Measurements from ENCODE around the gene TPSAB1.

TPSAB1 gene

DNA sequence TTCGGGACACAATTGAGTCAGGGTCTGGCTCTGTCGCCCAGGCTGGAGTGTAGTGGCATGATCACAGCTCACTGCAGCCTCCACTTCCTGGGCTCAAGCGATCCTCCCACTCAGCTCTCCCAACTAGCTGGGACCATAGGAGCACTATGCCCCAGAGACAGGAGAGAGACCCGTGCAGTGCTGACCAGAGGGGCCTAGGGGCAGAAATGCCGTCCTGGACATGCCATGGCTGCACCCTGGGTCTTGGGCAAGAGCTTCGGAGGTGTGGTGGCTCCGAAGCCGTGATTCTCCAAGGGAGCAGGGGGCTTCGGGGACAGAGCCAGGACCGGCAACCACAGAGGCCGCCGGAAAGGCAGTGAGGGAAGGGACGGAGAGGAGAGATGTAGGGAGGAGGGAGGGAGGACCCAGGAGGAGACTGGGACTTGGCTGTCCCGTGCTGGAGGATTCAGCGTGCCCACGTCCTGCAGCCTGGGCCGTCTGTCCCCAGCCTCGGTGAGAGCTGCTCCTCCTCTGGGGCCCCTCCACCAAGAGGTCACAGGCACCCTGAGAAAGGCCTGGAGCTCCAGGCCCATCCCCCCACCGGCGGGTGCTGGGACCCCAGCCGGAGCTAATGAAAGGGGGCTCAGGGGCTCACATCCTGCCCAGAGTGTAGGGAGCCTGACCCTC, 37.2 kb downstream of the TPSAB1 start:
- TF ChIP-seq, protein P1, sequence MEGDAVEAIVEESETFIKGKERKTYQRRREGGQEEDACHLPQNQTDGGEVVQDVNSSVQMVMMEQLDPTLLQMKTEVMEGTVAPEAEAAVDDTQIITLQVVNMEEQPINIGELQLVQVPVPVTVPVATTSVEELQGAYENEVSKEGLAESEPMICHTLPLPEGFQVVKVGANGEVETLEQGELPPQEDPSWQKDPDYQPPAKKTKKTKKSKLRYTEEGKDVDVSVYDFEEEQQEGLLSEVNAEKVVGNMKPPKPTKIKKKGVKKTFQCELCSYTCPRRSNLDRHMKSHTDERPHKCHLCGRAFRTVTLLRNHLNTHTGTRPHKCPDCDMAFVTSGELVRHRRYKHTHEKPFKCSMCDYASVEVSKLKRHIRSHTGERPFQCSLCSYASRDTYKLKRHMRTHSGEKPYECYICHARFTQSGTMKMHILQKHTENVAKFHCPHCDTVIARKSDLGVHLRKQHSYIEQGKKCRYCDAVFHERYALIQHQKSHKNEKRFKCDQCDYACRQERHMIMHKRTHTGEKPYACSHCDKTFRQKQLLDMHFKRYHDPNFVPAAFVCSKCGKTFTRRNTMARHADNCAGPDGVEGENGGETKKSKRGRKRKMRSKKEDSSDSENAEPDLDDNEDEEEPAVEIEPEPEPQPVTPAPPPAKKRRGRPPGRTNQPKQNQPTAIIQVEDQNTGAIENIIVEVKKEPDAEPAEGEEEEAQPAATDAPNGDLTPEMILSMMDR (IDR thresholded peaks at IDR 0.05; ENCODE audit: insufficient read depth, low read depth, low read length, missing control alignments), result no peak
- H3K4me3 ChIP-seq (ENCODE audit: low read depth, low read length), result no peak overlapping the region
- DNase-seq (ENCODE audit: low read depth), result no peak

DNA sequence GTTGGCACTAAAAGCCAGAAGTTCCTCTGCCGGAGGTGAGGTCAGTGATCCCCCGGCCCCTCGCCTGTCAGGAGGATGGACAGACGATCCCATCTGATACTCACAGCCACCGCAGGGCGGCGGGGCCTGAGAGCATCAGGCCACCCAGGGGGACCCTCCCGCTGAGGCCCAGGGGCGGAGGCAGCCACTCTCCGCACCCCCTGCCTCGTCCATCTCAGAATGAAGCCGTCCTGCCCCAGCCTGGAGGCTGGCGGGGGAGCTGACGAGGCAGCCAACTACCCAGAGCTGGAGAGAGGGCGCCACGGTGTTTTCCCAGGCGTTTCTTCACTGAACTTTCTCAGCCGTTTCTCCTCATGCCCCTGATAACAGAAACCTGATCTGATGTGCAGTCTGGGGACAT, 38.0 kb downstream of the TPSAB1 start:
- H3K4me3 ChIP-seq (ENCODE audit: low read depth, low read length), result no peak overlapping the region
- TF ChIP-seq, protein P1 (IDR thresholded peaks at IDR 0.05; ENCODE audit: insufficient read depth, low read depth, low read length, missing control alignments), result no peak
- no peak for DNase-seq (ENCODE audit: low read depth)

DNA sequence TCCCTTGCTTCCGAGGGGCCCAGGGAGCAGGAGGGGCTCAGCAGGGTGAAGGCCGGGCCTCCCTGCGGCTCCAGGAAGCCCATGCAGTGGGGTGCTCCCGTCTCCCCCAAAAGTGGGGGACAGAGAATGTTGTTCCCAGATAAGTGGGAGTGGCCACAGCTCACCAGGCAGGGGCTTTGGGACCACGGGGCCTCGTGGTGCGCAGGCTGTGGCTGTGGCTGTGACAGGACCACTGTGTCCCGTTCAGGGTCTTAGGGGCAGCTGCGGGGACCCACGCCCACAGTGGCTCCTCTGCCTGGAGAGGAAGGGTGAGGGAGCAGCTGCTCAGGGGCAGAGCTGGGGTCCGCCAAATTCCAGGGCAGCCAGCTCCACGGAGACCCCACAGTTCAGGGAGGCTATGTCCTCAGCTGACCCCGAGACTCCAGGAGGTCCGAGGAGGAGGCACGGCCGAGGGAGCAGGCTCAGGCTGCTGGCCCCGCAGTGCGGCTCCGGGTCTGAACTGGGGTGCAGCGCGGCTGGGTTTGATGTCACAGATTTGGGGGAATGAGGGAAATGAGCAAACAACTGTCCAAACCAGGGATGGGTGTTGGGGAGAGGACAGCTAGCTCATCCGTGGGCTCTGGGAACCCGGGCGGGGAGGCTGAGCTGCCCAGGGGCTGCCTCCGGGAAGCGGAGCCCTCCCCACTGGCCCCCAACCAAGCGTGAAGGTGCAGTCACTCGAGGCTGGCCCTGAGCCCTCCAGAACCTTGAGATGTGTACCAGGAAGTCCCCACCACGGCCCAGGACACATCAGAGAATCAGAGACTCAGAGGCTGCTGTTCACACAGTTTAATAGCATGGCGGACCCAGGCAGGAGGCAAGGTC, 38.8 kb downstream of the TPSAB1 start:
- H3K4me3 ChIP-seq (ENCODE audit: low read depth, low read length), result no peak overlapping the region
- TF ChIP-seq, protein P1 (IDR thresholded peaks at IDR 0.05; ENCODE audit: insufficient read depth, low read depth, low read length, missing control alignments), result no peak
- no peak for DNase-seq (ENCODE audit: low read depth)

DNA sequence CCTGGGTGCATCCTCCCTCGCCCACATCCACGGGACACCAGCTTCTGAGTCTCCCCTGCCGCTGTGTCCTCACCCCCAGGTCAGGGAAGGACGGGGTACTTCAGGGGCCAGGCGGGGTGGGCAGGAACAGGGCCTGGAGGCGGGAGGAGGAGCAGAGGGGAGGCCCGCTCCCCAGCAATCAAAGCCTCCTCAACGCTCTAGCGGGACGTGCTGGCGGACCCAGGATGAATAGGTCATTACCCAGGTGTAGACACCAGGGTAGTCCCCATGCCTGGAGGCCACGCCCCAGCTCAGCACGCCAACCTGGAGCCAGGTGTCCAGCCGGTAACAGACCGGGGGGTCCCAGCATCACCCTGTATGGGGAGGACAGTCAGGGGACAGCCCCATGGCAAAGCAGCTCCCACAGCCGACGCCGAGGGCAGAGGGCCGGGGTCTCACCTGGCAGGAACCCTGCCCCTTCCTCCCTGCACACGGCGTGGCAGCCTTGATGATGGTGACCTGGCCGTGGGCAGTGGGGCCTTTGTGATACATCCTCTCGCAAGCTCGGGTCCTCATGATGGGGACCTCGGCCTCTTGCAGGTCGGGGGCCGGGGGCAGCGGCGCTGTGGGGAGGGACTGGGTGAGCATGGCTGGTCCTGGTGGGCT, 39.6 kb downstream of the TPSAB1 start:
- TF ChIP-seq, protein P1 (IDR thresholded peaks at IDR 0.05; ENCODE audit: insufficient read depth, low read depth, low read length, missing control alignments), result no peak
- DNase-seq (ENCODE audit: low read depth), result no peak

DNA sequence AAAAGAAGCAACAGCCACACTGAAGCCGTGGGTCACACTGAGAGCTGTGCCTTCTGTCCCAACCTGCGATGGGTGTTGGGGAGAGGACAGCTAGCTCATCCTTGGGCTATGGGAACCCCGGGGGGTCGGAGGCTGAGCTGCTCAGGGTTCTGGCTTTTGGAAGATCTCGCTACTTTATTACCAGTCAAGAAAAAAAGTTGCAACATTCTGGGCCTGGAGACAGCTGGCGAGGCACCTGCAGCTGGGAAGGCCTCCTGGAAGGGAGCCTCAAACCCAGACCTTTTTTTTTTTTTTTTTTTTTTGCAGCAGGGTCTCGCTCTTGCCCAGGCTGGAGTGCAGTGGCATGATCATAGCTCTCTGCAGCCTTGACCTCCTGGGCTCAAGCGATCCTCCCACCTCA, 40.3 kb downstream of the TPSAB1 start:
- no peak overlapping the region for H3K4me3 ChIP-seq (ENCODE audit: low read depth, low read length)
- no peak for DNase-seq (ENCODE audit: low read depth)
- TF ChIP-seq, protein P1 (IDR thresholded peaks at IDR 0.05; ENCODE audit: insufficient read depth, low read depth, low read length, missing control alignments), result no peak

More for the DNA sequence above, 39.6 kb downstream of the TPSAB1 start:
- H3K4me3 ChIP-seq (ENCODE audit: low read depth, low read length), result no peak overlapping the region

DNA sequence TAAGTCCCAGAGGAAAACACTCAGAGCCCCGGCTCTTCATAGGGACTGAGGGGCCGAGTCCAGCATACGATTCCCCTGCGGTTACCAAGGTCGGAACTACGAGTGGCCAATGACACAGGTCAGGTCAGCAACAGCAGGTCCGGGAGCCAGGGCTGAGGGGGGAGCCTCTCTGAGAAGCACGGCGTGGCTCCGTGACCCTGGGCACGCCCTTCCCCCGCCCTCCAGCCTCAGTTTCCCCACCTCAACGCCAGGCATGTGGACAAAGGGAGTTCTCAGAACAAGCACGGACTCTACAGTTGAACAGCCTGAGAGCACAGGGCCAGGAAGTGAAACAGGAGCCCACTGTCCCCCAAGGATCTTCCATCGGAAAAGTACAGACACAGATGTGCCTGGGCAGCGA, 41.0 kb downstream of the TPSAB1 start:
- no peak overlapping the region for H3K4me3 ChIP-seq (ENCODE audit: low read depth, low read length)
- TF ChIP-seq, protein P1 (IDR thresholded peaks at IDR 0.05; ENCODE audit: insufficient read depth, low read depth, low read length, missing control alignments), result no peak
- no peak for DNase-seq (ENCODE audit: low read depth)
